Pericardium fibroblast (primary cell): Measurements from ENCODE around the gene PPEF1. TPM values are rescaled to one million over a fixed set of nuclear protein-coding genes. Genes with fewer than 3 reads are reported as not detected.

Source experiments
- total RNA-seq: library from RNA; depleted of rRNA; stranded (reverse); fragments of >200 nt; gene quantifications from 2 replicates; pipeline ENCODE4 v1.2.3, GENCODE V29; 2015

The PPEF1 gene, protein sequence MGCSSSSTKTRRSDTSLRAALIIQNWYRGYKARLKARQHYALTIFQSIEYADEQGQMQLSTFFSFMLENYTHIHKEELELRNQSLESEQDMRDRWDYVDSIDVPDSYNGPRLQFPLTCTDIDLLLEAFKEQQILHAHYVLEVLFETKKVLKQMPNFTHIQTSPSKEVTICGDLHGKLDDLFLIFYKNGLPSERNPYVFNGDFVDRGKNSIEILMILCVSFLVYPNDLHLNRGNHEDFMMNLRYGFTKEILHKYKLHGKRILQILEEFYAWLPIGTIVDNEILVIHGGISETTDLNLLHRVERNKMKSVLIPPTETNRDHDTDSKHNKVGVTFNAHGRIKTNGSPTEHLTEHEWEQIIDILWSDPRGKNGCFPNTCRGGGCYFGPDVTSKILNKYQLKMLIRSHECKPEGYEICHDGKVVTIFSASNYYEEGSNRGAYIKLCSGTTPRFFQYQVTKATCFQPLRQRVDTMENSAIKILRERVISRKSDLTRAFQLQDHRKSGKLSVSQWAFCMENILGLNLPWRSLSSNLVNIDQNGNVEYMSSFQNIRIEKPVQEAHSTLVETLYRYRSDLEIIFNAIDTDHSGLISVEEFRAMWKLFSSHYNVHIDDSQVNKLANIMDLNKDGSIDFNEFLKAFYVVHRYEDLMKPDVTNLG
- total RNA-seq, result 0.94 TPM in 1 of 2 replicates, not detected in the other

DNA sequence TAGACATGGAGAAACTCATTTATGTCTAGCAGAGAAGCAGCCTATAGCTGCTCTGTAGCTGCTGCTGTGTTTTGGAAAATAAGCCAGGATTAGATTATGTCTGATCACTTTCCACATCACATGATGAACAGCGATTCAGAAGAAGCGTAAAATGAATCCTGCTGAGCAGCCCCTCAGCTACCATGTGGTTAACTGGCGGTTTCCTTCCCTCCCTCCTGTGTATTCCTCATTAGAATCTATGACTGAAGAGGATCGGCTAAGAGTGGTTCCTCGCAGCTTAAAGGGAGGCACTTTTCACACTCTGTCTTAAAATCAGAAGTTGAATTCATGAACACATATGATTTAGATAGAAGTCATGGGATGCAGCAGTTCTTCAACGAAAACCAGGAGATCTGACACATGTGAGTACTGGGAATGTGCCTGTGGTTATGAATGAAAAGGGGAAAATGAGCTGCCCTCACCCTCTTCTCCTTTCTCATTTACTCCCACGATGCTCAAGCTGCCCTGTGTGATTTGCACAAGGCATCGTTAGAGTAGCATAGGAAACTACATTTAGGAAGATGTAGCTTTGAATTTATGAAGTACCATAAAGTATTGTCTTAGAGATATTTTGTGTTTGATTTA, at the start of gene PPEF1:
TSS of gene PPEF1 (plus strand) at position 220 of the 624 bp plus-strand sequence. CDS start at position 356, 136 bp downstream.

DNA sequence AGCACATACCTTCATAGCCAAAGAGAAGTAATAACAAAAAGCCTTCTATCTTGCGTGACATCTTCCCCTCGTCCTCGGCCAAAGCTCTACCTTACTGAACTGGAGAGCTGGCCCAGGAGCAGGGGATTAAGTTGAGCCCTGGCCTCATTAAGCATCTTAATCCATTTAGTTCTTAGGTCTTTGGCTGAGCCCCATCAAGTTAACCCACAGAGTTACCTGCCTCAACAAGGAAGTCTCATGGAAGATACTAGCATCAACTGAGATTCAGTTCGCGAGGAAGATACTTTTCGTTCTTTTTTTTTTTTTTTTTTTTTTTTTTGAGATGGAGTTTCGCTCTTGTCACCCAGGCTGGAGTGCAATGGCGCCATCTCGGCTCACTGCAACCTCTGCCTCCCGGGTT, 35.4 kb upstream of the PPEF1 start, which contains the start of gene RS1:
TSS of gene RS1 (minus strand) at position 101 of the 400 bp plus-strand sequence. CDS start at position 61, 40 bp downstream.

Other genes starting within 250 kb of the PPEF1 start
- gene RS1, start 35.5 kb upstream of the PPEF1 start, total RNA-seq, result not detected in 2 replicates